HG03520 (cell line): ENCODE results near the gene CENPF.
A peak's percentile ranks its signal among the peaks of the same experiment; 100 is the strongest.
"Not testable (repeated sequence)": the region's sequence is repeated elsewhere in the genome, so short reads cannot be mapped to it uniquely, and the experiment has no call there.

Experiments
- ATAC-seq: cut with Tn5 transposase; IDR thresholded peaks from one replicate; pipeline ENCODE4 v1.9.1; 2021; ENCODE audit warnings: mild to moderate bottlenecking, moderate library complexity; ENCODE audit not compliant: unreplicated experiment

Gene CENPF, protein sequence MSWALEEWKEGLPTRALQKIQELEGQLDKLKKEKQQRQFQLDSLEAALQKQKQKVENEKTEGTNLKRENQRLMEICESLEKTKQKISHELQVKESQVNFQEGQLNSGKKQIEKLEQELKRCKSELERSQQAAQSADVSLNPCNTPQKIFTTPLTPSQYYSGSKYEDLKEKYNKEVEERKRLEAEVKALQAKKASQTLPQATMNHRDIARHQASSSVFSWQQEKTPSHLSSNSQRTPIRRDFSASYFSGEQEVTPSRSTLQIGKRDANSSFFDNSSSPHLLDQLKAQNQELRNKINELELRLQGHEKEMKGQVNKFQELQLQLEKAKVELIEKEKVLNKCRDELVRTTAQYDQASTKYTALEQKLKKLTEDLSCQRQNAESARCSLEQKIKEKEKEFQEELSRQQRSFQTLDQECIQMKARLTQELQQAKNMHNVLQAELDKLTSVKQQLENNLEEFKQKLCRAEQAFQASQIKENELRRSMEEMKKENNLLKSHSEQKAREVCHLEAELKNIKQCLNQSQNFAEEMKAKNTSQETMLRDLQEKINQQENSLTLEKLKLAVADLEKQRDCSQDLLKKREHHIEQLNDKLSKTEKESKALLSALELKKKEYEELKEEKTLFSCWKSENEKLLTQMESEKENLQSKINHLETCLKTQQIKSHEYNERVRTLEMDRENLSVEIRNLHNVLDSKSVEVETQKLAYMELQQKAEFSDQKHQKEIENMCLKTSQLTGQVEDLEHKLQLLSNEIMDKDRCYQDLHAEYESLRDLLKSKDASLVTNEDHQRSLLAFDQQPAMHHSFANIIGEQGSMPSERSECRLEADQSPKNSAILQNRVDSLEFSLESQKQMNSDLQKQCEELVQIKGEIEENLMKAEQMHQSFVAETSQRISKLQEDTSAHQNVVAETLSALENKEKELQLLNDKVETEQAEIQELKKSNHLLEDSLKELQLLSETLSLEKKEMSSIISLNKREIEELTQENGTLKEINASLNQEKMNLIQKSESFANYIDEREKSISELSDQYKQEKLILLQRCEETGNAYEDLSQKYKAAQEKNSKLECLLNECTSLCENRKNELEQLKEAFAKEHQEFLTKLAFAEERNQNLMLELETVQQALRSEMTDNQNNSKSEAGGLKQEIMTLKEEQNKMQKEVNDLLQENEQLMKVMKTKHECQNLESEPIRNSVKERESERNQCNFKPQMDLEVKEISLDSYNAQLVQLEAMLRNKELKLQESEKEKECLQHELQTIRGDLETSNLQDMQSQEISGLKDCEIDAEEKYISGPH (N-terminal part only)

DNA sequence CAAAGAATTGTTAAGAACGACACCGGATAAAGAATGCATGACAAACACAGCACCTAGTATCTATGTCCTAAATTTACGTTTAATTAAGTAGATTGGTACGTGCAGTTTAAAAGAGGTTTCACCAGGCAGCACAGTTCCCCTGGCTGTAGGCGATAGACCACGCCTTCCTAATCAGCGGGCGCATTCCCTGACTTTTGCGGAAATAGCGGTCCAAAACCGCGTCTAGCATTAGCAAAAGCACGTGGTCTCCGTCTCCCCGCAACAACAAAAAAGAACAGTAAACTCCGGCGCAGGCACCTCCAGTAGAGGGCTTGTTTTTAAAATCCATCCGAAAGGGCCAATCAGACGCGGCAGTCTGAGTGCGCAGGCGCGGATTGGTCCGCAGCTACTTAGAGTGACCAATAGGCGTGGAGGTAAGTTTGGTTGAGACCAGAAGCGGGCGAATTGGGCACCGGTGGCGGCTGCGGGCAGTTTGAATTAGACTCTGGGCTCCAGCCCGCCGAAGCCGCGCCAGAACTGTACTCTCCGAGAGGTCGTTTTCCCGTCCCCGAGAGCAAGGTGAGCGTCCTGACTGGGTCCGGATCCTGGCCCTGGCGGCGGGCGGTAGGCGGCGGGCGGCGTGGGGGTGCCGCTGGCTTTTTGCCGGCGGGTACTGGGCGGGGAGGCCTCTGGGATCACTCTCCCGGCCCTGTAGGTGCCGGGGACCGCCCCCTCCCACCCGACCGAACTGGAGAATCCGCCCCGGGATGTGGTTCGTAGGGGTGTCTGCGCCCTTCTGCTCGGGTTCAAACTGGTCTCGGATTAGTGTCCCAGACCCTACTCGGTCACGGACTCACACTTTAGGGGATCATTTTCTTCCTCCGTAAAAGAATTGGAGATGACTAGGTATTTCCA is at the start of gene CENPF:
Gene CENPF, plus strand, starts transcription at position 432 of the 894 bp plus-strand sequence. CDS start 10,560 bp downstream, outside the sequence.
- peak; percentile 99 for ATAC-seq

DNA sequence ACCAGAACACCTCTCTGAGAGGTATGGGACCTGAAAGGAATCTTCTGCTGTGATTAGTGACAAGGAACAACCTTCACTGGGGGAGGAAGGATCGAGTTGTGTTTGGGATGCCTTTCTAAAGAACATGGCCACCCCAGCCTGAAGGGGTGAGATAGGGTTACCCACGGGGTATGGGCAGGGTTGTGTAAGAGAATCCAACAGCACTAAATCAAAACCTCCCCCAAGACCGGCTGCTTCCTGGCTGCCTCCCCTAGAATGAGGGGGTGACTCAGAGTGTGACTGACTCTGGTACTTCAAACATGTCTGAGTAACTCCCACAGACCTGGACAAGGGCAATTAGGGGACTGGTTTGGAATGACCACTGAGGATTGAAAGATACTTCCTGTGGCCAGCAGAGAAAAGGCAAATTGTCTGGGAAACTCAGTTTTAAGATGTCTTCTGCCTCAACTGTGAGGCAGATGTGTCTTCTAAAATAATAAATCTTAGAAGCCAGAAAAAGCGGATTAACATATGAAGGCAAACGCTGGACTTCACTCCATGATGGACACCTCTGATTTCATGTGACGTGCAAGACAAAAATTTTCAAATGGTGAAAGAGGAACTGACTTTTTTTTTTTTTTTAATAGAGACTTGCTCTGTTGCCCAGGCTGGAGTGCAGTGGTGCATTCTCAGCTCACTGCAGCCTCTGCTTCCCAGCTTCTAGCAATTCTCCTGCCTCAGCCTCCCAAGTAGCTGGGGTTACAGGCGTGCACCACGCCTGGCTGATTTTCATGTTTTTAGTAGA is 44.9 kb upstream of the CENPF start:
- ATAC-seq, result no peak

DNA sequence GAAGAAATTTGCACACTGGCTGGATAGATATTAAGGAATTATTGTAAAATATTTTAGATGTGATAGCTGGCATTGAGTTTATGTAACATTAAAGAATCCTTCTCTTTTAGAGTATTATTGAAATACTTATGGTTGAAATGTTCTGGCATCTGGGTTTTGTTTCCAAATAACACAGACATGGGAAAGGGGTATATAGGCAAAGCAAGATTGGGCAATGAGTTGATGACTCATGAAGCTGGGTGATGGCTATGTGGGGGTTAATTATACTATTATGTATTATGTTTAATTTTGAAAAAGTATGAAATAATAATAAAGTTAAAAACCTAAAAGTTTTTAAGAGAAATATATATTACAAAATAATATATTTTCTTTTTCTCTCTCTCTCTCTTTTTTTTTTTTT is 39.1 kb upstream of the CENPF start:
- ATAC-seq, result no peak

DNA sequence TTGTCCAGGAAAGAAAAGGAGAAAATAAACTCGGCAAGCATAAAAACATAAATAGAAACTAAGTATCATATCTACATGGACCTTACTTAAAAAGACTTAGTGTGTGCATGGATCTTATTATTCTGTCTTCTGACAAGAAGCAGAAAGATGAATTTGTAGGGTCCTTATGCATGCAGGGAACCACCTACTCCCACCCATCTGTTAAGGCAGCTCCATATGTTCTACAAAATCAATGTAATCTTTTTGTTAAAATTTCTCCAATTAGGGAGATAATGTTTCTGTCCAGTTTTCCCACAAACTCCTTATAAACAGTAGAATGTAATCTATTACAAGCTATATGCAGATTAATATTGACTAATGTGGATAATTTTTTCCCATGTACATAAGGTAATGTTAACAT is 37.7 kb upstream of the CENPF start:
- ATAC-seq, result no peak

DNA sequence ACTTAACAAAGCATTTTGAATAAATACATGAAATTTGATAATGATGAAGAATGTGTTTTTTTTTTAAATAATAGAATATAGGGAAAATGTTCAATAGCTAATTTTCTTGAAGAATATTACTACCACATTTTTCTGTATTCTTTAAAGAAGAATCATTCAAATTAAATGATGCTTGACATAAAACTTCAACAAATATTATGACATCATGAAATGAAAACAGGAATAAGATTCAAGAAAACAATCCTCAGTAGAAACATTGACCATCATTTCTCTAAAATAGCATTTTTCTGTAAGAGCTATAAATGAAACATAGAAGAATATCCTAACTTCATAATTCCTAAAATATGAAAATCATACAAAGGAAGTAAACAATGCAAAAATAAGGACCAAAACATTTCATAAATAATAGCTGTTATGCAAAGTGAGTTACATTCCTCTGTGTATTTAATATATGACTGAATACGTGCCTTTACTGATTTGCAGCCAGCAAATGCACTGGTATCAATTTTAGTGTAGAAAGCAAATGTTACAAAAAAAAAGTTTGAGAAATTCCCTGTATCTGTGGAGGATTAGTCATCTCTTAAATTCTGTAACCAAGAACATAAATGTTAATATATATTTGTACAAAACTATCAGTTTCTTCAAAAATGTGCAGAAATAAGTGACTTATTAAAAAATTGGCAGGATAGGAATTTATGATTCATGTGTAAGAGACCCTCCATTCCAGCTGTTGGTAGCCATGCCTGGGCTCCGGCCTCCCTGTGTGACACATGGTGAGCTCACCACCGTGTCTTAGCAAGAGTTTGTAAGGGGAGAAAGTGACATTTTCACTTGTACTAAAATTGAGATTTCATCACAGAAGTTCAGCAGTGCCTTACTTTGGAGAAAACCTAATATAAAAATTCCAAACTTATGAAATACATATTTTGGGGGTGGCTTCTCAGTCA is 36.6 kb upstream of the CENPF start:
- no peak for ATAC-seq

DNA sequence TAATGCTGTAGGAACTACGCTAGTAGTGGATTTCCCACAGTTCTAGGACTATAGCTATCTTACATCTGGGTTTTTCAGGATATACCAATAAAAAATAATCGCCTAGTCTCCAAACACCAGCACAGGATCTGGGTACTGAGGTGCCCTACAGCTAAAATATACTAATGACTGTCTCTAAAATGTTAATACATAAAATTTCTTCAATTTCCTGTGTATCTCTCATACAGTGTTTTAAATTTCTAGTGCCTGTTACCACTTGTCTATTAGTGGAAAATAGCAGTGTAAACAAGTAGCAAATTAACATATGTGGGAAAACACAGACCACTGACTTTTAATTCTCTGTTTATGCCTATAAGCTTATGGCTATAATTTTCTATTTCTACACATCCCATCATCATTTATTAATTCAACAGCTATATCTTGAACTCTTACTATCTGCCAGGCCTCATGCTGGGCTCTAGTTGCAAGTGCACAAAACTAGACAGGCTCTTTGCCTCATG is 35.5 kb upstream of the CENPF start:
- no peak for ATAC-seq

DNA sequence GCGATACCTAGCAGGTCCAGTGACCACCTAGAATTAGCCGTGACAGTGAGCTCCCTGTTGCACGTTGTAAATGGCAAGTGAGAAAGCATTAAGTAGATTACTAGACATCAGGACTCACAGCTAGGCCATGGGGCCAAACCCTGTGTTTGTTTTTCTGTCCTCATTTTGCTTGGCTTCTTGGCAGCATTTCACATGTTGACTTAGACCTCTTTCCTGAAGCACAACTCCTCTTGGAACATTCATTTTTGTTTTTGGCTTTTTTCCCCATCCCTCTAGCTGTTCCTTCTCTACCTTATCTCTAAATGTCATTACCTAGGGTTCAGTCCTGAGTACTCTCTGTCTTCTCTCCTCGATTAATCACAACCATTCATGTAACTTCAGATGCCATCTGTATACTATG is 34.7 kb upstream of the CENPF start:
- no peak for ATAC-seq

- no peak for ATAC-seq
These were observed 33.5 kb upstream of the CENPF start for GRCh38 chr1:214569357-214570004.

DNA sequence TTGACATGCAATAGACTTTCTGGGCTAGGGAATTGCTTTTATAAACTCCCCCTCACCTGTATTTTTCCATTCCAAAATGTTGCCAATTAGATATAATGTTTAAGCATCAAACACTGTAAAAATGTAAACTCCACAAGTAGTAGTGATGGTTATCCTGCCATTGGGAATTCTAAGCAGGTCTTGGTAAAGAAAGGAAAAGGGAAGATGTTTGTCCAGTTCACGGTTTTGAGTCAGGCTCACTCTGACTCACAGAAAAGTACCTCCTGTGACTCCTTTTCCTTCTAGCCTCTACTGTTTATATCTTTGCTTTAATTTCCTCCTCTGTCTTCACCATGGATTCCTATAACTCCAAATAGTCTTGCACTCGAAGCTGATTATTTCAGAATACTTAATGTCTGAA is 32.6 kb upstream of the CENPF start:
- ATAC-seq, result no peak

DNA sequence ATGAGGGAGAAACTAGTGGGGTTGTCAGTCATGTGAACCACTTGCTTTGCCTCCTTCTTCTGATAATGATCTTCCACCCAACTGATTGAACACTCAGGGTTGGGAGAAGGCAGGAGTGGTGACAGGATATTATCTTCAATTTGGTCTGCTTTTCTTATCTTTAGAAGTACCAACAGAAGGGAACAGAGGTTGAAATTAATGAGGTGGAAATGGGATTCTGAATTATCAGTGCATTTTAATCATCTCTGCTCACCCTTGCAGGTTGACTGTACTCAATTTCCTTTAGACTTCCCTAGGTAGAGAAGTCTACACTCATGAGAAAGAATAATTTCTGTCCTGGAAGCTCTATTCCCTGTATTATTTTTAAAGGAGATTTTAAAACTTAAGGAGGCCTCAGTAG is 31.7 kb upstream of the CENPF start:
- no peak for ATAC-seq

GRCh38 chr1:214573386-214574318 is 29.3 kb upstream of the CENPF start:
- no peak for ATAC-seq

- ATAC-seq, result no peak
These were observed 28.2 kb upstream of the CENPF start for GRCh38 chr1:214574598-214575411.

DNA sequence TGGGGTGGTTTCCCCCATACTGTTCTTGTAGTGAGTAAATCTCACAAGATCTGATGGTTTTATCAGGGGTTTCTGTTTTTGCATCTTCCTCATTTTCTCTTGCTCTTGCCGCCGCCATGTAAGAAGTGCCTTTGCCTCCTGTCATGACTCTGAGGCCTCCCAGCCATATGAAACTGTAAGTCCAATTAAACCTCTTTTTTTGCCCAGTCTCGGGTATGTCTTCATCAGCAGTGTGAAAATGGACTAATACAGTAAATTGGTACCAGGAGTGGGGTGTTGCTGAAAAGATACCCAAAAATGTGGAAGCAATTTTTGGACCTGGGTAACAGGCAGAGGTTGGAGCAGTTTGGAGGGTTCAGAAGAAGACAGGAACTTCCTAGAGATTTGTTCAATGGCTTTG is 26.9 kb upstream of the CENPF start:
- not testable (repeated sequence) for ATAC-seq

DNA sequence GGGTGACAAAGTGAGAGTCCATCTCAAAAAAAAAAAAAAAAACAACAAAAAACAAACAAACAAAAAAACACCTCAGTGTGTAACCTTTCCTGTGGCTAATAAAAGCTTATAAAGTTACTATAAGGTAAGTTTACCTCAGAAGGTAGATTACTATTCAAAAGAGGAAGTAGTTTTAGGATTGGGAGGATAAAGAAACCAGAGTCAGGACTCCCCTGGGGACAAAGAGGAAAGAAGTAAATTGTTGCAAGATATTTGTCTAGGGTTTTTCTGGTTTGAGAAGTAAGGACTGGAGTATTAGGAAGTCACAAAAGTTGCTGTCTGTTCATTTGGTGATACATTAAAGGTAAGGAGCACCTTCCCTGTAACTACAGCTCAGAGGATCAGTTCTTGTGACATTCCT is 23.8 kb upstream of the CENPF start:
- no peak for ATAC-seq

DNA sequence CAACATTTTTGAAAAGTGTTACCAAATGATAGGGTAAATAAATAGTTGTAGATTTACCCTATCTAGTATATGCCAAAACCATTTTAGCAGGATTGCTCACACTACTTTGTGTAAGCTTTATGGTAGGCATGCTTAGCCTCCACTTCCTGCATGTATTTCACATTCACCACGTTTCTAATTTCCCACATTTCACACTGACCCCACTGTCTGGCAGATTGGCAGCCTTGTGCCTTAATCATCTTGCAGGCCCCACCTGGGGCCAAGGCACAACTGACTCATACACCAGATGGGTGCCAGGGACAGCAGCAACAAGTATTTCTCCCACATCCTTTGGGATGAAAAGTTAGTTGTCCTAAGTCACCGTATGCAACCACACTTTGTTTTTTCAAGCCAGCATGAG is 21.2 kb upstream of the CENPF start:
- ATAC-seq, result no peak
